Glomerular visceral epithelial cell (primary cell): ENCODE results near the gene BSN.
A peak's percentile ranks its signal among the peaks of the same experiment; 100 is the strongest.

Experiments used
- DNase-seq: peaks from one replicate; pipeline ENCODE4 v3.0.0-alpha.2; 2016; ENCODE audit errors: extremely low spot score

BSN gene

DNA sequence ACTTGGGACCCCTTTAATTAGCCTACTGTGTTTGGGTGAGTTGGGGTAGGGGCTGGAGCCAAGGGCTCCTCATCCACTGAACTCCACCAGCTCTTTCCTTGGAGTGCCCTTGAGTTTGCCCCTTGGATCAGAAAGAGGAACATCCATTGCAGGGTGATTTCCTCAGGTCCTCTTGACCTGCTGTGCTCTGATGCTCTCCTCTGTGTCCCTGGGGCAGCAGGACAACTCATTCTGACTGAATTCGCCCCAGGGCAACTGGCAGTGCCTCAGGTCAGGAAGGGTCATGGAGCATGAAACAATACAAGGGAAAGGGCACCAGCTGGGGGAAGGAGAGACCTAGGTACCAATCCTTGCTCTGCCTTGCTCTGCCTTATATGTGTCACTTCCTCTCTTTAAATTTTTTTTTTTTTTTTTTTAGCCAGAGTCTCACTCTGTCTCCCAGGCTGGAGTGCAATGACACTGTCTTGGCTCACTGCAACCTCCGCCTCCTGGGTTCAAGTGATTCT, 47.8 kb downstream of the BSN start:
- DNase-seq: no peak

DNA sequence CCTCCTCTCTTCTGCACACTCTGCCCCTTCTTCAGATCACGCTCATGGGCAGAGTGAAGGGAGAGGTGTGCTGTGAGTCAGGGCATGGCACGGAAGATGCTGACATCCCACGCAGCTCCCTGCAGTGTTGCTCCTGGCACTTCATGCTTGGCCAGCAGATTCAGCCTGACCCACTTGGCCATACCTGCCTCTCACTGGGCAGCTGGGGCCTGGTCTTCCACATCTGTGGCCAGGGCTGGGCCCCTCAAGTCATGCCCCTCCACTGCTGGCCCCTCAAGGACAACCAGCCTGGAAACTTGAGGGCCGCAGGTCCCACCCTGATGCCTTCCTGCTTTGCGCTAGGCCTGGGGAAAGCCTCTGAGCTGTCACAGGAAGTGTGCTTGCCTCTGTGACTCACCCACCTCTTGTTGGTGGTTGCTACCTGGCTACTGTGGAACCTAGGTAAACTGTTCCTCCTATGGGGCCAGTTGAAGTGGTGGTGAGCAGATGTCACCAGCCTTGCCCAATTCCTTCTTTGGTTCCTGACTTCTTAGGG, 48.7 kb downstream of the BSN start:
- peak; percentile 21 for DNase-seq

DNA sequence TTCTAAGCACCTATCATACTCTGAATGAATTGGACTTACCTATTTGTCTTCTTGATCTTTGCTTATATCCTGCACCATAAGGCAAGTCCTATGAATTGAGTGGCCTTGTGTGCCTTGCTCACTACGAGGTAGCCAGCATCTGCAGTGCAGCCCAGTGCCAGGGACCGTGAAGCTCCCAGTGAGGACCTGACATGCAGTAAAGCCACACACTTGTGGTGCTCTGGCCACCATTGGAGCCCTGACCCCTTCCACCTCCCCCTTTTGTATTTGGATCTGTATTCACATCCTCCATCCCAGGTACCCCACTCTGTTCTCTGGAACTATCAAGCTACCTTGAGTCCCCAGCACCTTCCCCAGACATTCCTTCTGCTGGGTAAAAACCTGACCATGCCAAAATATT, 52.1 kb downstream of the BSN start:
- no peak for DNase-seq

DNA sequence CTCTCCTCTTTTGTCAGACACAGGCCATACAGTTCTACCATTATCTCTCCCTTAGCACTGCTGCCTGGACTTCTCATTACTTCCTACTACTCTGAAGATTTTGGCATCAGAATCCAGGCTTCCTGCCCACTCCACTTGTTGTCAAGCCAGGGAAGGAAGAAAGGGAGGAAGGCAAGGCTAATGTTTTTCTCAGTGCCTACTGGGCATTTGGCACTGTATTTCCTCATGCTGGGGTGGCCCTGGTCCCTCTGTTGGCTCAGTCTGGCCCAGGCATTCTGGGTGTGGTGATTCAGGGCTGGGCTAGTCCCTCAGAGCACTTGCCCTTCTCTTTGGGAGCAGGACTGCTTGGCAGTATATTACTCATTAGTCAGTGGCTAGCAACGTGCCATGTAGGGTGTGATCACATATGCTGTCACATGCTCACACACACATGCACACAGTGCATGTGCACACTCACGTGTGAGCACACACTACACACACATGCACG, 52.9 kb downstream of the BSN start:
- no peak for DNase-seq

GRCh38 chr3:49607796-49608195, 53.5 kb downstream of the BSN start:
- DNase-seq: no peak

DNA sequence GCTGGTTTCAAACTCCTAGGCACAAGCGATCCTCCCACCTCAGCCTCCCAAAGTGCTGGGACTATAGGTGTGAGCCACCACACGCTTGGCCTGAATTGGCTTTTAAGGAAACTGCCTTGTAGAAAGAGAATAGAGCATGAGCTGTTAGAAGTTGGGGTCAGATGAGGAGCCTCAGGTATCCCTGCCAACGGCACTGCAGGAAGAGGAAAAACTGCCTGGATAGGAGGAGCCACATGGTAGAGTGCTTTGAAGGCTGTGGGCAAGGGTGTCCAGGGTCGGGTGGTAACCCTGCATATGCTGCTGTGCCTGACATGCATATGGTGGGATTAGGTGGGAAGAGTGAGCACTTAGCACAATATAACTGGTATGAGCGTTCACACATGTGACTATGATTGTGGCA, 55.0 kb downstream of the BSN start:
- no peak for DNase-seq

GRCh38 chr3:49609815-49610214, 55.5 kb downstream of the BSN start:
- DNase-seq: no peak

DNA sequence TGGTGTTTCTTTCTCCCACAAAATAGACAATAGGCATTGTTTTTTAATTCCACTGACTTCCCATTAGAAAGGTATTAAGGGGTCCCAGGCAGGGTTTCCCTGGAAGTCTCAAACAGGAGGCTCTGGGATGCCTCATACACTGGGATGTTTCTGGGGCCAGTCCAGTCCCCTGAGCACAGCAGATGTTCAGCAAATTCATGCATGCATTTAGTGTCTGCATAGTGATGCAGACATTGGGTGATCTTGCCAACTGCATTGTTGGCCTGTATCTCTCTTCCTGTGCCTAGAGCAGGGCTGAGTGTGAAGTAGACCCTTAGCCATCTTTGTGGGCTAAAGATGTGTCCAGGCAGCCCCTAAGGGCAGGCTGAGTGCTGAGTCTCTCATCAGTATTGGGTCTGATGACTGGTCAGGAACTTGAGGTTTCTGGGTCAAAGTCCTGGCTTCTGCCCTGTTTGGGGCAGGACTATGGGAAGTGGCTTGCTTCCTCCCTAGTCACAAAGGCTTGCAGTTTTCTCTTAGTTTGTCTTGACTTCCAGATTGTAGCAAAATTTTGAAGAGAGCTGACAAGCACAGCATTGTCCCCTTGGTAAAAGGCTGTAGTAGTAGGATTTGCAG, 56.5 kb downstream of the BSN start:
- no peak for DNase-seq

GRCh38 chr3:49611291-49611690, 57.0 kb downstream of the BSN start:
- DNase-seq: no peak

GRCh38 chr3:49611719-49612118, 57.4 kb downstream of the BSN start:
- no peak for DNase-seq

- DNase-seq: no peak
Measured at GRCh38 chr3:49614936-49615335, 60.7 kb downstream of the BSN start.

DNA sequence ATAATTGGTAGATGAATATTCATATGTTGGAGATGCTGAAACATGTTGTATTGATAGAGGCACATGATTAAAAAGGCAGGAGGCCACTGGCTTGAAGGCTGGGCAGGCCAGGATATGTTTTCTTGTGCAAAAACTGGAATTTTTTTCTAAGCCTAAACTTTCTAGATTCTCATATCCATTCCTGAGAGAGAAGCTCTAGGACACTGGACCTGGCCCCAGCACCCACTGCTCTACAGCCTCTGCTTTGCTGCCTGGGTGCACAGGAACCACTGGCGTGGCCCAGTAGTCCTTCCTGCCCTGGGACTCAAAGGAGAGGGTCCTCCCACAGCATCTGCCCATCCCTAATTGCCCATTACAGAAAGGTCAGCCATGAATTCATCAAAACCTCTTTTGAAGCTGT, 61.8 kb downstream of the BSN start:
- DNase-seq: no peak

DNA sequence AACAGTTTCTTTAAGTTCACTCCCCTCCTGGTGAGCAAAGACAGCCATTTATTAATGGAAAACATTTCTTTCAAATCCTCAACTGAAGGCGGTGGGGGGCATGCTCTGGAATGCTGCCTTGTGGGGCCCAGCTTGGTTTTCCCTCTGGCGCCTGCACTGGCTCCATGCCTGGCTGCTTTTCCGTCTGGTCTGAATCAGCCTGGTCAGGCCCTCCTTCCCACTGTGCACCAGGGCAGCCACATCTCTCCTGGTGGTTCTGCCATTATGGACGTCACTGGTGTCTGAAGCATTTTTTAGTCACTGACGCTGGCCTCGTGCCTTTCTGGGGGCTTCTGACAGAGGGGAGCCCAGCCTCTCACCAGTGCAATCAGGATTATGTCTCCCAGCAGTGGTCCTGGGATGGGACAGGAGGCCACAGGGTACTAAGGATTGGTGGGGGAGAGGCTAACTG, 62.2 kb downstream of the BSN start:
- DNase-seq: peak; percentile 81

GRCh38 chr3:49617390-49618013, 63.2 kb downstream of the BSN start:
- DNase-seq: no peak

- DNase-seq: no peak
Measured at GRCh38 chr3:49618412-49618811, 64.1 kb downstream of the BSN start.

- DNase-seq: no peak
Measured at GRCh38 chr3:49619649-49620048, 65.4 kb downstream of the BSN start.

DNA sequence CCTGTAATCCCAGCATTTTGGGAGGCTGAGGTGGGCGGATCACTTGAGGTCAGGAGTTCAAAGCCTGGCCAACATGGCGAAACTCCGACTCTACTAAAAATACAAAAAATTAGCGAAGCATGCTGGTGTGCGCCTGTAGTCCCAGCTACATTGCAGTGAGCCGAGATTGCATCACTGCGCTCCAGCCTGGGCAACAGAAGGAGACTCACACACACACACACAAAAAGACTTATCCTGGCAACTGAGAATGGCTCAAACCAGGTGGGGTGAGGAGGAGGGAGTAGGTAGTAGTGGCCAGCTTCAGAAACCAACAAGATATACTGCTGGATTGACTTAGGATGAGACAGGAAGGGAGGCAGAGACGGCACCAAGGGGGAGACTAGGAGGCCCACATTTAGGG, 66.5 kb downstream of the BSN start:
- DNase-seq: no peak

- DNase-seq: no peak
Measured at GRCh38 chr3:49623071-49623470, 68.8 kb downstream of the BSN start.

- no peak for DNase-seq
Measured at GRCh38 chr3:49625071-49625470, 70.8 kb downstream of the BSN start.

DNA sequence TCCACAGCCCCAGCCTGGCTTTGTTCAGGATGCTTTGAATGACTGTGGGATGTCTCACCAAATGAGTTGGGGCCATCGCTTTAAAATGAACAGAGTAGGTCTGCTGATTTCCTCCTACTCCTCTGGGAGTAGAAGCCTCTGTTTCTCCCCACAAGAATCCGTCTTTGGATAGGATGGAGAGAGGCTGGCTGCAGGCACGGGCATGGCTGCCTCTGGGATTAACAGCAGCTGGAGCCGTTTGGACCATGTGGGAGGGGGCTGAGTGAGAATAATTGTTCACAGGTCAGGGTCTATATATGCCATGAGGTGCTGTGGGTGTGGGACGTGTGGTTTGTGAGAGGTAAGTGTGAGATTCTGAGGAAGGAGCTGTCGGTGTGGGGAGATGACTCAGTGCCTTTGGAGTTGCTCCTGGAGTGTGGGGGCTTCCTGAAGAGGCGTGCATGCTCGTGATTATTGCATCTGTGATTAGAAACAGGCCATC, 71.9 kb downstream of the BSN start:
- DNase-seq: peak; percentile 45

- DNase-seq: no peak
Measured at GRCh38 chr3:49626796-49627195, 72.5 kb downstream of the BSN start.

DNA sequence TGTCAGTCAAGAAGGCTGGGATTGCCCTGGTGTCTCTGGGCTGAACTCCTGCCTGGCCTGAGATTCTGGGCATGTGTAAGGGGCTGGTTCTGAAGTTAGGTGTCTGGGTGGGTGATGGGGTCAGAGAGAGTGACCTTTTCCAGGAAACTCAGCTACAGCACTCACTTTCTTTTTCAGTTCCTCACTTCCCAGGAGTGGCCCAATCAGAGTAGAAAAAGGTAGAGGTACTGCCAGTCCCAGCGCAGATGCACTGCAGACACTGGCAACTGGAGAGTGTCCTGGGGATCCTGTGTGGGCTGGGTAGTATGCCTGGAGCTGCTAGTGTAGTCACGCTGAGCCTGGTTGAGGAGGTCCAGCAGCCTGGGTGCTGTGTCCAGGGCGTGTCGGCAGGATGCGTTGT, 73.4 kb downstream of the BSN start:
- DNase-seq: no peak

DNA sequence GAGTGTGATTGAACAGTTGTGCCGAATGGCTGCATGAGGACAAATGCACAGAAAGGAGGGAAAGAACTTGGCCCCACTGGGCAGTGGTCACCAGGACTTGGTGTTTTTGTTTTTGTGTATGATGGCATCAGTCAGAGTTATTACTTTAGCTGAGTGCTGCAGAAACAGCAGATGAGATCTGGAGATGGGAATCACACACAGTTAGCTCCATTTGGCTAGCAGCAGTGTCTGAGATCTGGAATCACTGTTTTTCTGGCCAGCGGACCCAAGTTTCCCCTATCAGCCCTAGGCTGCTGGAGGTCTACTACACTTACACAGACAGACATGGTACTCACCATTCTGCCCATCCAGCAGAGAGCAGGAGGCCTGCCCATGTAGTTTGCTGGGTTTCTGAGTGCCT, 74.0 kb downstream of the BSN start:
- DNase-seq: no peak
